GM20000 (cell line): ENCODE results near the gene PXK.

Experiments
- DNase-seq: peaks from one replicate; pipeline ENCODE4 v3.0.0; 2012; ENCODE audit warnings: low spot score
- TF ChIP-seq, protein P1 (sequence below): IDR thresholded peaks from 2 replicates; pipeline ENCODE4 v1.5.1; 2012; ENCODE audit warnings: mild to moderate bottlenecking, control low read depth; ENCODE audit errors: extremely low read depth, missing control alignments

Gene PXK

DNA sequence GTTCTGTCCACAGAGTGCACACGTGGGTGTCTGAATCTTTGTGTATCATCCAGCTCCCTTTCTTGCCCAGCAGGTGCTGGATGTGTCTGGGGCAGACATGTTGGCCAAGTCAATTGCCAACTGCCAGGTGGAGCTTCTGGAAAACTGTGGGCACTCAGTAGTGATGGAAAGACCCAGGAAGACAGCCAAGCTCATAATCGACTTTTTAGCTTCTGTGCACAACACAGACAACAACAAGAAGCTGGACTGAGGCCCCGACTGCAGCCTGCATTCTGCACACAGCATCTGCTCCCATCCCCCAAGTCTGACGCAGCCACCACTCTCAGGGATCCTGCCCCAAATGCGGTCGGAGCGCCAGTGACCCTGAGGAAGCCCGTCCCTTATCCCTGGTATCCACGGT is 39.2 kb upstream of the PXK start:
- TF ChIP-seq, protein P1, sequence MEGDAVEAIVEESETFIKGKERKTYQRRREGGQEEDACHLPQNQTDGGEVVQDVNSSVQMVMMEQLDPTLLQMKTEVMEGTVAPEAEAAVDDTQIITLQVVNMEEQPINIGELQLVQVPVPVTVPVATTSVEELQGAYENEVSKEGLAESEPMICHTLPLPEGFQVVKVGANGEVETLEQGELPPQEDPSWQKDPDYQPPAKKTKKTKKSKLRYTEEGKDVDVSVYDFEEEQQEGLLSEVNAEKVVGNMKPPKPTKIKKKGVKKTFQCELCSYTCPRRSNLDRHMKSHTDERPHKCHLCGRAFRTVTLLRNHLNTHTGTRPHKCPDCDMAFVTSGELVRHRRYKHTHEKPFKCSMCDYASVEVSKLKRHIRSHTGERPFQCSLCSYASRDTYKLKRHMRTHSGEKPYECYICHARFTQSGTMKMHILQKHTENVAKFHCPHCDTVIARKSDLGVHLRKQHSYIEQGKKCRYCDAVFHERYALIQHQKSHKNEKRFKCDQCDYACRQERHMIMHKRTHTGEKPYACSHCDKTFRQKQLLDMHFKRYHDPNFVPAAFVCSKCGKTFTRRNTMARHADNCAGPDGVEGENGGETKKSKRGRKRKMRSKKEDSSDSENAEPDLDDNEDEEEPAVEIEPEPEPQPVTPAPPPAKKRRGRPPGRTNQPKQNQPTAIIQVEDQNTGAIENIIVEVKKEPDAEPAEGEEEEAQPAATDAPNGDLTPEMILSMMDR = no peak
- no peak for DNase-seq

DNA sequence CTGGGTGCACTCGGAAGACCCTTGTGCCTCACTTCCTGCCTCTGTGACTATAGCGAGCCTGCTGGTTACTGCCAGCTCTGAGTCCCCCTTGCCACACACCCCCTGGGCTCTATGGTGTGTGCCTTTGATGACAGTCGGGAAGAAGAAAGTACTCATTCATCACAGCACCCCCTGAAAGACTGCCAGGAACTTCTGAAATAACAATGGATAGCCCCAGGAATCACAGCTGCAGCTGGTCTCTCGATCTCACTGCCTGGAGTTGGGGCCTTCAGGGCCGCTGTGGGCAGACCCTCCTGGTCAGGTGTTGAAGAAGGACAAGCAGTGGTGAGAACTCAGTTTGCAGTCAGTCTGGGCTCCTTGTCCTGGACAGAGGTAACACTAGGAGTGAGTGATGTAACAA is 36.4 kb upstream of the PXK start:
- no peak for DNase-seq
- TF ChIP-seq, protein P1 = no peak

DNA sequence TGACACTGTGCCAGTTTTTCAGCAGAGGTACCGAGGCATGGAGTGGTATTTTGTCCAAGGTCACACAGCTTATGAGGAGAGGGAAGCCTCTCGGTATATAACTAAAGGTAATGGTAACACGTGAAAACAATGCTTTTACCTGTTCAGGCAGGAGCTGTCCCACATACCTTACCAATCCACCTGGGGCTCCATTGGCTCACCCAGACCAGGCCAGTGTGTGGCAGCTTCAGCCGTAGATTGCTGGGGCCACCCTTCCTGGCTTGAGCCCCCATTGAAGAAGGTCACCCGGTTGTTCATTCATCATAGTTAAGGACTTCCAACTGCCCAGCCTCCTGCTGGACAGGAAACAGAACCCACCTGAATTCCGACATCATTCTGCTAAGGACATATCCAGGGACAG is 35.8 kb upstream of the PXK start:
- DNase-seq = no peak
- TF ChIP-seq, protein P1 = no peak

DNA sequence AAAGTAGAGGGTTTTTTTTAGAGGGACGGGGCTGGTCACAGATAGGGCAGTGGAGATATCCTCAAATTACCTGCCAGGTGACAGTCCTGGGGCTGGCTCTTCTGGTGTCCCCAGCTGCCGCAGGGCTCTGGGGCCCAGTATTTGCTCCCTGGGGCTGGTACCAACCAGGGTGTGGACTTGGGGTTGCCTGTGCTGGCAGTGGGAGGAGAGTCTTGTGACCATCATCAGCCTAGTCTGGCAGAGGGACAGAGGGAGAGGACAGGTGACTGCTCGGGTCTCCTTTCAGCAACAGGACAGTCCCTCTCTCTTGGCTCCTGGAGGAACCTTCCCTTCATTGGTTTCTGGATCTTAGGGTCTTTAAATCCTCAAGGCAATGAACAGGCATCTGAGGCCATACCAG is 34.5 kb upstream of the PXK start:
- DNase-seq = no peak
- TF ChIP-seq, protein P1 = no peak

GRCh38 chr3:58299075-58299474 is 33.6 kb upstream of the PXK start:
- TF ChIP-seq, protein P1 = no peak
- no peak for DNase-seq

DNA sequence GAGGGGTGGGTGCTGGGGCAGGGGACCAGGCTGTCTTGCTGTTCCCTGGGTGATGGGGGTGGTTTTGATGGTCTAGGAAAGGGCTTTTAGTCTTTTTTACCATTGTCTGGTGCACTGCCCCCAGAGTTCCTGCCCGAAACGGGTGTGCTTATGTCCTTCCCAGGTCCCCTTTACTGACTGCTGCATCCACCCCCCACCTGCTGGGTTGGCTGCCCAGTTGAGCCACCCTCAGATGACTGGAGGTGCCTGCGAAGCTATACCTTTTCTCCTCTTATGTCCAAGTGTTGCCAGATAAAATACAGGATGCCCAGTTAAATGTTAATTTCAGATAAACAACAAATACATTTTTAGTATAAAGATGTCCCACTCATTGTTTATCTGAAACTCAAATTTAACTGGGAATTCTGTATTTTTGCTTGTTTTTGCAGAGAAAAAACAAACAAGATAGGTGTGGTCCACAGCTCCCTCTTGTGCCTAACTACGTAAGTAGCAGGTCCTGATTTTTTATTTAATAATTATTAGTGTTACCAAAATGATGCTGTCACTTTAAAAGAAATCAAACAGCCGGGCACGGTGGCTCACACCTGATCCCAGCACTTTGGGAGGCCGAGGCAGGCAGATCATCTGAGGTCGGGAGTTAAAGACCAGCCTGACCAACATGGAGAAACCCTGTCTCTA is 32.7 kb upstream of the PXK start:
- DNase-seq = peak; percentile 54
- TF ChIP-seq, protein P1 = peak; percentile 45

DNA sequence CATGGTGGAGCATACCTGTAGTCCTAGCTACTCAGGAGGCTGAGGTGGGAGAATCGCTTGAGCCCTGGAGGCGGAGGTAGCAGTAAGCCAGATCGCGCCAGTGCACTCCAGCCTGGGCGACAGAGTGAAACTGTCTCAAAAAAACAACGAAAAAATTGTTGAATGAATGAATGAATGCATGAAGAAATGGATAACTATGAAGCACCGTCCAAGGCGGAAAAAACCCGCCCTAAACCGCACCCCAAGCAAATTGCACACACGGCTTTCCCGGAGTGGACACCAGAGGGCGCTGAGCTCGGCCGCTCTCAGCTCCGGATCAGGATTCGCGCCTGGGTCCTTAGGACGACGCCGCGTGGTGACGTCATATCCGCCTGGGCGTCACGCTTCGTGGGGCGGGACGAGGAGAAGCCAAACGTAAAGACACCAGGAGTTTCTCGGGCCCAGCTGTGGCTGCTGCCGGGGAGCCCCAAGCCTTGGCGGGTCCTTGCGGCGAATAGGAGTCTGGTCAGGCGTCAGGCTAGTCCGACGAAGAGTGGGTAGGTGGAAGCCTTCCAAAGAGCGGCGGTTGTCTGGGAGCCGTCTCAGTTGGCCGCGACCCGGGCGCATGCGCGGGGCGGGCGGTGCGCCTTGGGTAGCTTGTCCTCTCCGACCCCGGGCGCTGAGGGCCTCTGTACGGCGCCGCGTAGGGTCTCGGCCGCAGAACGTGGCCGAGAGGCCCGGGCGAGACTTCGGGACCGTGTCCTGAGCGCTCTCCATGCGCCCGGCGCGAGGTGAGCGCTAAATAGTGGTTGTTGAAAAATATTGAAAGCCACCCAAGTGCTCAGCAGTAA is 26.6 kb upstream of the PXK start, which contains the start of the genes HTD2 and RPP14:
HTD2 (plus strand) TSS at position 639 of the 830 bp plus-strand sequence. CDS start 11,094 bp downstream, outside the sequence.
RPP14 (plus strand) TSS at position 364 of the 830 bp plus-strand sequence. CDS start 4,085 bp downstream, outside the sequence.
- TF ChIP-seq, protein P1 = peak; percentile 96
- DNase-seq = peak; percentile 95
